Suprapubic skin (tissue), 3 donors: ENCODE results near the gene TRIP13.

Source experiments
- CTCF ChIP-seq, 2 donors: fragments of 200-600 bp in 1 of 2; fragments of 450-650 bp in 1 of 2; sonication (generic) in 1 of 2; IDR thresholded peaks; one replicate each; pipeline ENCODE4 v1.5.1; 2016 to 2019; ENCODE audit warnings: antibody characterized with exemption in 2 of 2, mild to moderate bottlenecking in 1 of 2, moderate library complexity in 1 of 2
- POLR2A ChIP-seq, 2 donors: fragments of 450-650 bp; IDR thresholded peaks; one replicate each; pipeline ENCODE4 v1.6.1; 2017; ENCODE audit warnings: antibody characterized with exemption in 2 of 2, mild to moderate bottlenecking in 2 of 2, moderate library complexity in 2 of 2

- TF ChIP-seq POLR2A (IDR thresholded peaks at IDR 0.05) (no peak), CTCF (IDR thresholded peaks at IDR 0.05) (no peak)
Measured at GRCh38 chr5:920321-920720, 27.6 kb downstream of the TRIP13 start.
